HEK293 (cell line): ENCODE data around the gene TAF1B.

Experiments used
- GLIS1 ChIP-seq: fragments of 450-650 bp; formaldehyde crosslinking; IDR thresholded peaks from 2 replicates; pipeline ENCODE4 v1.5.1; 2016; ENCODE audit warnings: missing biosample characterization, missing genetic modification characterization
- KLF16 ChIP-seq: fragments of 450-650 bp; formaldehyde crosslinking; IDR thresholded peaks from 2 replicates; pipeline ENCODE4 v1.5.1; 2017; ENCODE audit warnings: missing biosample characterization, missing genetic modification characterization
- OVOL3 ChIP-seq: fragments of 450-650 bp; formaldehyde crosslinking; IDR thresholded peaks from 2 replicates; pipeline ENCODE4 v1.5.1; 2016; ENCODE audit warnings: missing biosample characterization, missing genetic modification characterization
- SCRT1 ChIP-seq: fragments of 450-650 bp; formaldehyde crosslinking; IDR thresholded peaks from 2 replicates; pipeline ENCODE4 v1.5.1; 2016; ENCODE audit warnings: missing biosample characterization, missing genetic modification characterization, borderline replicate concordance
- SP7 ChIP-seq: fragments of 450-650 bp; formaldehyde crosslinking; IDR thresholded peaks from 2 replicates; pipeline ENCODE4 v1.5.1; 2016; ENCODE audit warnings: missing biosample characterization, missing genetic modification characterization
- TRIM28 ChIP-seq: IDR thresholded peaks from 2 replicates; pipeline ENCODE4 v1.6.1; 2011; ENCODE audit warnings: low read length, control low read depth, borderline replicate concordance
- ZBTB1 ChIP-seq: fragments of 450-650 bp; formaldehyde crosslinking; IDR thresholded peaks from 2 replicates; pipeline ENCODE4 v1.5.1; 2016; ENCODE audit warnings: missing biosample characterization, missing genetic modification characterization
- ZBTB21 ChIP-seq: fragments of 450-650 bp; formaldehyde crosslinking; IDR thresholded peaks from 2 replicates; pipeline ENCODE4 v1.5.1; 2017; ENCODE audit warnings: missing biosample characterization, missing genetic modification characterization
- ZNF175 ChIP-seq: fragments of 450-650 bp; formaldehyde crosslinking; IDR thresholded peaks from 2 replicates; pipeline ENCODE4 v1.5.1; 2016; ENCODE audit warnings: missing biosample characterization, missing genetic modification characterization
- ZNF24 ChIP-seq: fragments of 450-650 bp; formaldehyde crosslinking; IDR thresholded peaks from 2 replicates; pipeline ENCODE4 v1.5.1; 2016; ENCODE audit warnings: missing biosample characterization, missing genetic modification characterization
- ZNF335 ChIP-seq: fragments of 450-650 bp; formaldehyde crosslinking; conservative IDR thresholded peaks from 2 replicates; pipeline ENCODE4 v1.5.1; 2016; ENCODE audit warnings: missing biosample characterization, missing genetic modification characterization
- ZNF391 ChIP-seq: fragments of 450-650 bp; formaldehyde crosslinking; IDR thresholded peaks from 2 replicates; pipeline ENCODE4 v1.5.1; 2016; ENCODE audit warnings: low read depth, missing biosample characterization, missing genetic modification characterization, borderline replicate concordance
- ZNF426 ChIP-seq: fragments of 450-650 bp; formaldehyde crosslinking; IDR thresholded peaks from 2 replicates; pipeline ENCODE4 v1.5.1; 2017; ENCODE audit warnings: missing biosample characterization, missing genetic modification characterization, mild to moderate bottlenecking, inconsistent platforms, moderate library complexity
- ZNF48 ChIP-seq: fragments of 450-650 bp; formaldehyde crosslinking; IDR thresholded peaks from 2 replicates; pipeline ENCODE4 v1.5.1; 2016; ENCODE audit warnings: missing biosample characterization, missing genetic modification characterization
- ZNF585B ChIP-seq: fragments of 450-650 bp; formaldehyde crosslinking; IDR thresholded peaks from 2 replicates; pipeline ENCODE4 v1.5.1; 2016; ENCODE audit warnings: missing biosample characterization, missing genetic modification characterization
- ZNF626 ChIP-seq: fragments of 450-650 bp; sonication (Bioruptor Pico); formaldehyde crosslinking; IDR thresholded peaks from 2 replicates; pipeline ENCODE4 v1.5.1; 2018; ENCODE audit warnings: missing biosample characterization, missing genetic modification characterization, inconsistent platforms
- ZNF654 ChIP-seq: fragments of 450-650 bp; formaldehyde crosslinking; IDR thresholded peaks from 2 replicates; pipeline ENCODE4 v1.5.1; 2016; ENCODE audit warnings: low read depth, missing biosample characterization, missing genetic modification characterization
- ZNF658 ChIP-seq: fragments of 450-650 bp; formaldehyde crosslinking; IDR thresholded peaks from 2 replicates; pipeline ENCODE4; 2016; ENCODE audit warnings: missing biosample characterization, missing genetic modification characterization
- ZNF747 ChIP-seq: fragments of 450-650 bp; formaldehyde crosslinking; IDR thresholded peaks from 2 replicates; pipeline ENCODE4 v1.5.1; 2016; ENCODE audit warnings: missing biosample characterization, missing genetic modification characterization
- ZNF76 ChIP-seq: fragments of 450-650 bp; formaldehyde crosslinking; IDR thresholded peaks from 2 replicates; pipeline ENCODE4; 2016; ENCODE audit warnings: low read depth, missing biosample characterization, missing genetic modification characterization, borderline replicate concordance
- ZNF792 ChIP-seq: fragments of 450-650 bp; formaldehyde crosslinking; IDR thresholded peaks from 2 replicates; pipeline ENCODE4 v1.5.1; 2016; ENCODE audit warnings: missing biosample characterization, missing genetic modification characterization
- ZSCAN16 ChIP-seq: fragments of 450-650 bp; formaldehyde crosslinking; IDR thresholded peaks from 2 replicates; pipeline ENCODE4 v1.5.1; 2016; ENCODE audit warnings: missing biosample characterization, missing genetic modification characterization
- TF ChIP-seq, protein P1 (sequence below): fragments of 450-650 bp; formaldehyde crosslinking; IDR thresholded peaks from 2 replicates; pipeline ENCODE4 v1.5.1; 2016; ENCODE audit warnings: missing biosample characterization, missing genetic modification characterization, low read depth
- TF ChIP-seq, protein P2 (sequence below): IDR thresholded peaks from 2 replicates; pipeline ENCODE4 v1.6.1; 2011; ENCODE audit warnings: mild to moderate bottlenecking, low read depth, low read length, borderline replicate concordance
- TF ChIP-seq, protein P3 (sequence below): fragments of 450-650 bp; formaldehyde crosslinking; IDR thresholded peaks from 2 replicates; pipeline ENCODE4 v1.5.1; 2017; ENCODE audit warnings: missing biosample characterization, missing genetic modification characterization
- TF ChIP-seq, protein P4 (sequence below): fragments of 450-650 bp; formaldehyde crosslinking; IDR thresholded peaks from 2 replicates; pipeline ENCODE4 v1.5.1; 2016; ENCODE audit warnings: missing biosample characterization, missing genetic modification characterization
- TF ChIP-seq, protein P5 (sequence below): fragments of 450-650 bp; formaldehyde crosslinking; IDR thresholded peaks from 2 replicates; pipeline ENCODE4 v1.5.1; 2016; ENCODE audit warnings: missing biosample characterization, missing genetic modification characterization
- TF ChIP-seq, protein P6 (sequence below): fragments of 450-650 bp; formaldehyde crosslinking; IDR thresholded peaks from 2 replicates; pipeline ENCODE4 v1.5.1; 2017; ENCODE audit warnings: missing biosample characterization, mild to moderate bottlenecking, missing genetic modification characterization, moderate library complexity
- TF ChIP-seq, protein P7 (sequence below): fragments of 450-650 bp; formaldehyde crosslinking; IDR thresholded peaks from 2 replicates; pipeline ENCODE4 v1.5.1; 2016; ENCODE audit warnings: missing biosample characterization, missing genetic modification characterization

Gene TAF1B

DNA sequence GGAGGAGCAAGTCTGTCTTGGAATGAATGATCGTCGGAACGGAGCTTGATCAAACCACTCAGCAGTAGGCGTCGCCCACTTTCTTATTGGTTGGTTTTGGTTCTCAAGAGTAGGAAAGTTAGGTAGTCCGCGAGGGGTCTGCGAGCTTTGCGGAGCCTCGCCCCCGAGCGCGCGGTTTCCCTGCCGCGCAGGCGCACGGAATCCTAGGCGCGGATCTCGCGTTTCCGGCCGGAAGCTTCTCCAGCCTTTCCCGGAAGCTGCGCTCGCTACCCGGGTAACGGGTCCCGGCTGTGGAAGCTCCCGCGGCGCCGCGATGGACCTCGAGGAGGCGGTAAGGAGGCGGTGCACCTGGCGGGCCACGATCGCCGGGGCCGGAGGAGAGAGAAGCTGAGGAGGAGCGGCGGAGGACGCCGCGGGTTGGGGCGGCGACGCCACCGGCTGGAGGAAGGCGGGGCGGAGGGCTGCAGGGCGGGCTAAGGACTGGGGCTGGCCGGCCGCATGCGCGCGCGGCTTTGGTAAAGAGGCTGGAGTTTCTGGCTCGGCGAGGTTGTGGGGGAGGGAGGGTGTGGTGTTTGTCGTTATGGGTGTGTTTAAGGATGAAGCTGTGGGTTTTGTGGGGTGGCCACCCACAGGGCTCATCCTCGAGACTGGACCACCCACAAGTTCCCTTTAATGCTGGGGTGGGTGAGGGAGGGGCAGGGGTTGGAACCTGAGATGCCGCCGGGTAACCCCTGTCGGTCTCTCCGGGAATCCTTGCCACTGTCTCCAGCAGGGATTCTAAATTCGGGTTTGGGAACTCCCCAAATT is at the start of gene TAF1B (continued):
- TF ChIP-seq GLIS1 (tag by site-specific recombination), result peak; percentile 78
- no peak; the same call in 1 of the 2 replicates for TF ChIP-seq ZNF391 (tag by site-specific recombination)
- no peak for TF ChIP-seq TRIM28
- TF ChIP-seq ZNF654 (tag by site-specific recombination), result no peak
- no peak for TF ChIP-seq ZNF658 (tag by site-specific recombination)
- TF ChIP-seq OVOL3 (tag by site-specific recombination), result no peak
- no peak for TF ChIP-seq ZNF792
- TF ChIP-seq, protein P1, sequence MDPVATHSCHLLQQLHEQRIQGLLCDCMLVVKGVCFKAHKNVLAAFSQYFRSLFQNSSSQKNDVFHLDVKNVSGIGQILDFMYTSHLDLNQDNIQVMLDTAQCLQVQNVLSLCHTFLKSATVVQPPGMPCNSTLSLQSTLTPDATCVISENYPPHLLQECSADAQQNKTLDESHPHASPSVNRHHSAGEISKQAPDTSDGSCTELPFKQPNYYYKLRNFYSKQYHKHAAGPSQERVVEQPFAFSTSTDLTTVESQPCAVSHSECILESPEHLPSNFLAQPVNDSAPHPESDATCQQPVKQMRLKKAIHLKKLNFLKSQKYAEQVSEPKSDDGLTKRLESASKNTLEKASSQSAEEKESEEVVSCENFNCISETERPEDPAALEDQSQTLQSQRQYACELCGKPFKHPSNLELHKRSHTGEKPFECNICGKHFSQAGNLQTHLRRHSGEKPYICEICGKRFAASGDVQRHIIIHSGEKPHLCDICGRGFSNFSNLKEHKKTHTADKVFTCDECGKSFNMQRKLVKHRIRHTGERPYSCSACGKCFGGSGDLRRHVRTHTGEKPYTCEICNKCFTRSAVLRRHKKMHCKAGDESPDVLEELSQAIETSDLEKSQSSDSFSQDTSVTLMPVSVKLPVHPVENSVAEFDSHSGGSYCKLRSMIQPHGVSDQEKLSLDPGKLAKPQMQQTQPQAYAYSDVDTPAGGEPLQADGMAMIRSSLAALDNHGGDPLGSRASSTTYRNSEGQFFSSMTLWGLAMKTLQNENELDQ (tag by site-specific recombination), result no peak
- TF ChIP-seq, protein P2, sequence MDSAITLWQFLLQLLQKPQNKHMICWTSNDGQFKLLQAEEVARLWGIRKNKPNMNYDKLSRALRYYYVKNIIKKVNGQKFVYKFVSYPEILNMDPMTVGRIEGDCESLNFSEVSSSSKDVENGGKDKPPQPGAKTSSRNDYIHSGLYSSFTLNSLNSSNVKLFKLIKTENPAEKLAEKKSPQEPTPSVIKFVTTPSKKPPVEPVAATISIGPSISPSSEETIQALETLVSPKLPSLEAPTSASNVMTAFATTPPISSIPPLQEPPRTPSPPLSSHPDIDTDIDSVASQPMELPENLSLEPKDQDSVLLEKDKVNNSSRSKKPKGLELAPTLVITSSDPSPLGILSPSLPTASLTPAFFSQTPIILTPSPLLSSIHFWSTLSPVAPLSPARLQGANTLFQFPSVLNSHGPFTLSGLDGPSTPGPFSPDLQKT, result peak; percentile 64; the same call in 1 of the 2 replicates
- no peak for TF ChIP-seq ZBTB21 (tag by site-specific recombination)
- peak; percentile 18; the same call in 1 of the 2 replicates for TF ChIP-seq KLF16 (tag by site-specific recombination)
- TF ChIP-seq ZSCAN16 (tag by site-specific recombination), result no peak
- TF ChIP-seq, protein P3, sequence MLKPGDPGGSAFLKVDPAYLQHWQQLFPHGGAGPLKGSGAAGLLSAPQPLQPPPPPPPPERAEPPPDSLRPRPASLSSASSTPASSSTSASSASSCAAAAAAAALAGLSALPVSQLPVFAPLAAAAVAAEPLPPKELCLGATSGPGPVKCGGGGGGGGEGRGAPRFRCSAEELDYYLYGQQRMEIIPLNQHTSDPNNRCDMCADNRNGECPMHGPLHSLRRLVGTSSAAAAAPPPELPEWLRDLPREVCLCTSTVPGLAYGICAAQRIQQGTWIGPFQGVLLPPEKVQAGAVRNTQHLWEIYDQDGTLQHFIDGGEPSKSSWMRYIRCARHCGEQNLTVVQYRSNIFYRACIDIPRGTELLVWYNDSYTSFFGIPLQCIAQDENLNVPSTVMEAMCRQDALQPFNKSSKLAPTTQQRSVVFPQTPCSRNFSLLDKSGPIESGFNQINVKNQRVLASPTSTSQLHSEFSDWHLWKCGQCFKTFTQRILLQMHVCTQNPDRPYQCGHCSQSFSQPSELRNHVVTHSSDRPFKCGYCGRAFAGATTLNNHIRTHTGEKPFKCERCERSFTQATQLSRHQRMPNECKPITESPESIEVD, result no peak
- TF ChIP-seq ZNF335 (tag by site-specific recombination), result peak; percentile 66
- TF ChIP-seq ZNF76 (tag by site-specific recombination), result peak; percentile 60; the same call in 1 of the 2 replicates
- peak; percentile 57 for TF ChIP-seq SP7 (tag by site-specific recombination)
- no peak for TF ChIP-seq ZNF626 (tag by site-specific recombination)
- TF ChIP-seq, protein P4, sequence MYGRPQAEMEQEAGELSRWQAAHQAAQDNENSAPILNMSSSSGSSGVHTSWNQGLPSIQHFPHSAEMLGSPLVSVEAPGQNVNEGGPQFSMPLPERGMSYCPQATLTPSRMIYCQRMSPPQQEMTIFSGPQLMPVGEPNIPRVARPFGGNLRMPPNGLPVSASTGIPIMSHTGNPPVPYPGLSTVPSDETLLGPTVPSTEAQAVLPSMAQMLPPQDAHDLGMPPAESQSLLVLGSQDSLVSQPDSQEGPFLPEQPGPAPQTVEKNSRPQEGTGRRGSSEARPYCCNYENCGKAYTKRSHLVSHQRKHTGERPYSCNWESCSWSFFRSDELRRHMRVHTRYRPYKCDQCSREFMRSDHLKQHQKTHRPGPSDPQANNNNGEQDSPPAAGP (tag by site-specific recombination), result 0 out of 2 replicates have a peak, but pooled peaks have one; percentile 33
- TF ChIP-seq, protein P5, sequence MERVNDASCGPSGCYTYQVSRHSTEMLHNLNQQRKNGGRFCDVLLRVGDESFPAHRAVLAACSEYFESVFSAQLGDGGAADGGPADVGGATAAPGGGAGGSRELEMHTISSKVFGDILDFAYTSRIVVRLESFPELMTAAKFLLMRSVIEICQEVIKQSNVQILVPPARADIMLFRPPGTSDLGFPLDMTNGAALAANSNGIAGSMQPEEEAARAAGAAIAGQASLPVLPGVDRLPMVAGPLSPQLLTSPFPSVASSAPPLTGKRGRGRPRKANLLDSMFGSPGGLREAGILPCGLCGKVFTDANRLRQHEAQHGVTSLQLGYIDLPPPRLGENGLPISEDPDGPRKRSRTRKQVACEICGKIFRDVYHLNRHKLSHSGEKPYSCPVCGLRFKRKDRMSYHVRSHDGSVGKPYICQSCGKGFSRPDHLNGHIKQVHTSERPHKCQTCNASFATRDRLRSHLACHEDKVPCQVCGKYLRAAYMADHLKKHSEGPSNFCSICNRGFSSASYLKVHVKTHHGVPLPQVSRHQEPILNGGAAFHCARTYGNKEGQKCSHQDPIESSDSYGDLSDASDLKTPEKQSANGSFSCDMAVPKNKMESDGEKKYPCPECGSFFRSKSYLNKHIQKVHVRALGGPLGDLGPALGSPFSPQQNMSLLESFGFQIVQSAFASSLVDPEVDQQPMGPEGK (tag by site-specific recombination), result peak; percentile 63
- TF ChIP-seq ZNF426 (tag by site-specific recombination), result no peak
- TF ChIP-seq ZNF175 (tag by site-specific recombination), result no peak
- TF ChIP-seq, protein P6, sequence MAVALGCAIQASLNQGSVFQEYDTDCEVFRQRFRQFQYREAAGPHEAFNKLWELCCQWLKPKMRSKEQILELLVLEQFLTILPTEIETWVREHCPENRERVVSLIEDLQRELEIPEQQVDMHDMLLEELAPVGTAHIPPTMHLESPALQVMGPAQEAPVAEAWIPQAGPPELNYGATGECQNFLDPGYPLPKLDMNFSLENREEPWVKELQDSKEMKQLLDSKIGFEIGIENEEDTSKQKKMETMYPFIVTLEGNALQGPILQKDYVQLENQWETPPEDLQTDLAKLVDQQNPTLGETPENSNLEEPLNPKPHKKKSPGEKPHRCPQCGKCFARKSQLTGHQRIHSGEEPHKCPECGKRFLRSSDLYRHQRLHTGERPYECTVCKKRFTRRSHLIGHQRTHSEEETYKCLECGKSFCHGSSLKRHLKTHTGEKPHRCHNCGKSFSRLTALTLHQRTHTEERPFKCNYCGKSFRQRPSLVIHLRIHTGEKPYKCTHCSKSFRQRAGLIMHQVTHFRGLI (tag by site-specific recombination), result no peak
- TF ChIP-seq ZNF747 (tag by site-specific recombination), result no peak
- peak; percentile 94 for TF ChIP-seq ZNF24 (tag by site-specific recombination)
- TF ChIP-seq ZNF48 (tag by site-specific recombination), result no peak
- TF ChIP-seq, protein P7, sequence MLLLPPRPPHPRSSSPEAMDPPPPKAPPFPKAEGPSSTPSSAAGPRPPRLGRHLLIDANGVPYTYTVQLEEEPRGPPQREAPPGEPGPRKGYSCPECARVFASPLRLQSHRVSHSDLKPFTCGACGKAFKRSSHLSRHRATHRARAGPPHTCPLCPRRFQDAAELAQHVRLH (tag by site-specific recombination), result peak; percentile 80; the same call in 1 of the 2 replicates
- TF ChIP-seq ZNF585B, result no peak
- no peak for TF ChIP-seq ZBTB1 (tag by site-specific recombination)
- no peak for TF ChIP-seq SCRT1
